NT2/D1 (cell line): ENCODE data around the gene CDCA4.

Experiments used
- SUZ12 ChIP-seq: IDR thresholded peaks from 2 replicates; pipeline ENCODE4 v1.6.1; 2011; ENCODE audit not compliant: insufficient read length, insufficient read depth; ENCODE audit errors: extremely low read depth
- YY1 ChIP-seq: IDR thresholded peaks from 2 replicates; pipeline ENCODE4 v1.6.1; 2011; ENCODE audit not compliant: insufficient read length, insufficient read depth

- TF ChIP-seq SUZ12 (no peak), YY1 (no peak)
Observed at GRCh38 chr14:104964546-104964945, 56.3 kb downstream of the CDCA4 start.
